ENCODE measurements around the gene HPSE2. TPM values are rescaled to one million over a fixed set of nuclear protein-coding genes. Genes with fewer than 3 reads are reported as not detected.

Gene HPSE2
- total and polyA plus RNA-seq, 2 of the 8 experiments (the other 6 are each of a cell fraction or from before 2014, with no cell fraction given) = 0.41 to 0.58 TPM

DNA sequence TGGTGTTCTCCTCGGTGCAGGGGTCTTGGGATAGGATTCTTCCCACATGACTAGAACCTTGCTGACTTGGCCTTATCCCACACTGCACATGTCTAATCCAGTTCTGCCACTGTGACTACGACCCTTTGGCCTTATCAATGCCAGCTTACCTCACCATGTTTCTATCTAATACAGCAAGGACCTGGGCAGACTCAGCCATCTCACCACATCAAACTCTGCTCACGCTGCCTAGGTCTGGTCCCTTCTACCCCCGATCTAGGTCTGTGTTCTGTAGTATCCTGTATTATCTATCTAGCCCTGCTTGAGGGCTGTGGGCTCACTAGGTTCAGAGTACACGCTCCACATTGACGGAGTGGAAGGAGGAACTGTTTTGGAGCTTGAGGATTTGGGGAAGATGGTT is 282.4 kb downstream of the HPSE2 start:
- no peak overlapping the region for H2AFZ ChIP-seq (ENCODE audit: low read length)
- no peaks in the 10 kb centered on the region for H3K79me2 ChIP-seq (ENCODE audit: control insufficient read depth in 1 of 2, insufficient read depth in 2 of 2, low read length in 2 of 2)
- H2BK5ac ChIP-seq (ENCODE audit: low read depth, low read length) = no peak overlapping the region
- no peak overlapping the region for H3K56ac ChIP-seq (replicated peaks; ENCODE audit: insufficient read length, low read depth, low read length)
- no peaks in the 10 kb centered on the region for H3K79me1 ChIP-seq (ENCODE audit: low read depth, low read length)
- no peak overlapping the region for H3K14ac ChIP-seq (ENCODE audit: insufficient read length)
- POLR2A ChIA-PET (ENCODE audit: partially characterized antibody) = no interaction called here
- no peak overlapping the region for H3K4me3 ChIP-seq (ENCODE audit: extremely low read depth in 1 of 4, insufficient read depth in 2 of 4, low read depth in 3 of 4, low read length in 4 of 4)
- H3K9ac ChIP-seq (replicated peaks in 1 of 4; ENCODE audit: extremely low read depth in 1 of 4, low read depth in 3 of 4, low read length in 3 of 4) = no peak overlapping the region
- no peak overlapping the region for H2AK5ac ChIP-seq (ENCODE audit: low read depth, low read length)
- no peak overlapping the region for H2BK120ac ChIP-seq (replicated peaks; ENCODE audit: low read depth, low read length)
- H3K36me3 ChIP-seq (ENCODE audit: control insufficient read depth in 2 of 4, insufficient read depth in 4 of 4, low read length in 3 of 4) = no peaks in the 10 kb centered on the region
- H3K27me3 ChIP-seq (replicated peaks in 1 of 4; ENCODE audit: control insufficient read depth in 3 of 4, extremely low read depth in 1 of 4, insufficient read depth in 3 of 4, low read length in 3 of 4) = no peaks in the 10 kb centered on the region
- H4K5ac ChIP-seq (ENCODE audit: insufficient read length, low read depth, low read length) = no peak overlapping the region
- CTCF ChIA-PET (ENCODE audit: partially characterized antibody) = no interaction called here
- H3K18ac ChIP-seq (ENCODE audit: extremely low read depth, low read length) = no peak overlapping the region; the same call in 1 of the 2 replicates
- H4K20me1 ChIP-seq (replicated peaks in 1 of 2; ENCODE audit: control insufficient read depth in 1 of 2, insufficient read depth in 2 of 2, low read length in 2 of 2) = no peaks in the 10 kb centered on the region
- no peak overlapping the region for H3K4me2 ChIP-seq (ENCODE audit: insufficient read depth in 1 of 2, low read depth in 2 of 2, low read length in 2 of 2)
- no peak for FAIRE-seq
- no peak overlapping the region for H4K8ac ChIP-seq (ENCODE audit: extremely low read depth, insufficient read depth, low read length)
- peaks cover 2% of the 10 kb centered on the region; the same call in 1 of the 2 replicates for H3K23me2 ChIP-seq (ENCODE audit: low read depth, low read length)
- H2BK20ac ChIP-seq (ENCODE audit: low read length) = no peak overlapping the region
- no peak overlapping the region for H3K4ac ChIP-seq (replicated peaks; ENCODE audit: insufficient read length, low read depth, low read length)
- H4K91ac ChIP-seq (replicated peaks; ENCODE audit: insufficient read length, low read length) = no peak overlapping the region
- WGBS, 2 experiments (ENCODE audit: extremely low coverage in 1 of 2, insufficient coverage in 1 of 2, insufficient read length in 1 of 2, insufficient replicate concordance in 2 of 2, low coverage in 1 of 2, low lambda C conversion rate in 2 of 2, missing lambda C conversion rate in 1 of 2) = 93% methylated on average over 6 of the region's 6 CpGs; no CpG with 5 or more reads in 1 of the 2 experiments
- no peak overlapping the region for H3K27ac ChIP-seq (ENCODE audit: low read depth, low read length)
- no peak for TF ChIP-seq CREB1 (IDR thresholded peaks at IDR 0.05)
- TF ChIP-seq SUZ12 (IDR thresholded peaks at IDR 0.05; ENCODE audit: low read length) = no peak
- no peak for TF ChIP-seq EP300 (IDR thresholded peaks at IDR 0.05; ENCODE audit: borderline replicate concordance in 1 of 2, low read depth in 2 of 2, low read length in 2 of 2)
- TF ChIP-seq, protein P1, sequence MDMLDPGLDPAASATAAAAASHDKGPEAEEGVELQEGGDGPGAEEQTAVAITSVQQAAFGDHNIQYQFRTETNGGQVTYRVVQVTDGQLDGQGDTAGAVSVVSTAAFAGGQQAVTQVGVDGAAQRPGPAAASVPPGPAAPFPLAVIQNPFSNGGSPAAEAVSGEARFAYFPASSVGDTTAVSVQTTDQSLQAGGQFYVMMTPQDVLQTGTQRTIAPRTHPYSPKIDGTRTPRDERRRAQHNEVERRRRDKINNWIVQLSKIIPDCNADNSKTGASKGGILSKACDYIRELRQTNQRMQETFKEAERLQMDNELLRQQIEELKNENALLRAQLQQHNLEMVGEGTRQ (IDR thresholded peaks at IDR 0.05; ENCODE audit: low read length) = no peak
- TF ChIP-seq TAF1 (IDR thresholded peaks at IDR 0.05; ENCODE audit: low read depth, low read length) = no peak
- TF ChIP-seq CEBPB (IDR thresholded peaks at IDR 0.05; ENCODE audit: low read depth, low read length) = no peak
- TF ChIP-seq POLR2AphosphoS5 (IDR thresholded peaks at IDR 0.05; ENCODE audit: low read depth, low read length) = no peak
- no peak for TF ChIP-seq RAD21 (IDR thresholded peaks at IDR 0.05 in 1 of 2, conservative IDR thresholded peaks at IDR 0.05 in 1 of 2; ENCODE audit: low read depth in 2 of 2, low read length in 2 of 2)
- TF ChIP-seq CHD2 (IDR thresholded peaks at IDR 0.05; ENCODE audit: low read length) = no peak
- TF ChIP-seq NANOG (IDR thresholded peaks at IDR 0.05; ENCODE audit: insufficient read depth, low read depth, low read length, poor library complexity, severe bottlenecking) = no peak
- TF ChIP-seq POLR2A (IDR thresholded peaks at IDR 0.05; ENCODE audit: control extremely low read depth in 1 of 2, low read depth in 2 of 2, low read length in 2 of 2) = no peak
- TF ChIP-seq YY1 (IDR thresholded peaks at IDR 0.05; ENCODE audit: low read depth, low read length) = no peak
- TF ChIP-seq, protein P2, sequence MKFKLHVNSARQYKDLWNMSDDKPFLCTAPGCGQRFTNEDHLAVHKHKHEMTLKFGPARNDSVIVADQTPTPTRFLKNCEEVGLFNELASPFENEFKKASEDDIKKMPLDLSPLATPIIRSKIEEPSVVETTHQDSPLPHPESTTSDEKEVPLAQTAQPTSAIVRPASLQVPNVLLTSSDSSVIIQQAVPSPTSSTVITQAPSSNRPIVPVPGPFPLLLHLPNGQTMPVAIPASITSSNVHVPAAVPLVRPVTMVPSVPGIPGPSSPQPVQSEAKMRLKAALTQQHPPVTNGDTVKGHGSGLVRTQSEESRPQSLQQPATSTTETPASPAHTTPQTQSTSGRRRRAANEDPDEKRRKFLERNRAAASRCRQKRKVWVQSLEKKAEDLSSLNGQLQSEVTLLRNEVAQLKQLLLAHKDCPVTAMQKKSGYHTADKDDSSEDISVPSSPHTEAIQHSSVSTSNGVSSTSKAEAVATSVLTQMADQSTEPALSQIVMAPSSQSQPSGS (IDR thresholded peaks at IDR 0.05; ENCODE audit: low read length) = no peak
- H3K4me1 ChIP-seq (replicated peaks in 1 of 4; ENCODE audit: control insufficient read depth in 3 of 4, insufficient read depth in 4 of 4, low read length in 3 of 4) = no peaks in the 10 kb centered on the region
- no peak overlapping the region for H2BK15ac ChIP-seq (ENCODE audit: low read length)
- DNase-seq (ENCODE audit: low read depth in 1 of 2, low spot score in 2 of 2) = no peak
- H2BK12ac ChIP-seq (ENCODE audit: low read depth, low read length) = no peak overlapping the region
- H3K9me3 ChIP-seq (ENCODE audit: insufficient read depth in 2 of 2, low read depth in 1 of 2, low read length in 1 of 2) = no peaks in the 10 kb centered on the region
- no peak overlapping the region for H3K23ac ChIP-seq (ENCODE audit: insufficient read length)

All from H1 (cell line).